ENCODE measurements around the gene FGFR4. TPM values are rescaled to one million over a fixed set of nuclear protein-coding genes. Genes with fewer than 3 reads are reported as not detected.

FGFR4 gene
- total RNA-seq, 4 donors from 2014 or later: 15.3 to 86.2 (median 22.2) TPM

DNA sequence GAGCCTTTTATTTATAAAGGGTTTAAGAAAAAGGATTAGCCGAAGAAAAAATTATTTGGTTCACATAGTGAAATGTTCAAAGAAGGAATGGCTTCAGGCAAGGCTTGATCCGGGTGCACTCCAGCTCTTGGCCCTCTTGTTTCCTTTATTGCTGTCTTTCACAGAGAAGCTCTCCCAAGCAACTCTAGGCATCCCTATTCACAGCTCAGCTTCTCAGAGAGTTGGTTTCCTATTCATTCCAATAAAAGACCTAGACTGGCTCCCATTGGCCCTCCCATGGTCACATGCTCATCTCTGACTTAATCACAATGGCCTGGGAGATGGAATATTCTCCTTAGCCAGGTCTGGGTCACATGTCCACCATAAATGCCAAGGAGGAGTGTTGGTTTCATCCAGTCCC, 9.4 kb upstream of the FGFR4 start:
- Histone ChIP-seq H3K27ac (no peak overlapping the region), H3K4me3 (no peak overlapping the region), H3K9me3 (no peaks in the 10 kb centered on the region), H3K4me1 (no peaks in the 10 kb centered on the region), H3K27me3 (no peaks in the 10 kb centered on the region), H3K36me3 (no peaks in the 10 kb centered on the region)
- DNase-seq: no peak
- intact Hi-C loops (cut with DNase I; ENCODE audit: low total_unique reads) (no loop called here), in situ Hi-C loops (cut with MboI; ENCODE audit: low pct_ligation_motif_present in 1 of 4, low pct_unique_long_range_greater_than_20kb in 1 of 4, low sequenced_read_pairs in 3 of 4) (no loop called here)
- WGBS, 2 donors (ENCODE audit: low coverage in 1 of 2): 71 to 98% methylated on average over 2 of the region's 2 CpGs
- TF ChIP-seq POLR2AphosphoS5 (IDR thresholded peaks at IDR 0.05) (no peak), EP300 (IDR thresholded peaks at IDR 0.05; ENCODE audit: low read depth) (no peak), POLR2A (IDR thresholded peaks at IDR 0.05) (no peak)
- TF ChIP-seq, protein P1, sequence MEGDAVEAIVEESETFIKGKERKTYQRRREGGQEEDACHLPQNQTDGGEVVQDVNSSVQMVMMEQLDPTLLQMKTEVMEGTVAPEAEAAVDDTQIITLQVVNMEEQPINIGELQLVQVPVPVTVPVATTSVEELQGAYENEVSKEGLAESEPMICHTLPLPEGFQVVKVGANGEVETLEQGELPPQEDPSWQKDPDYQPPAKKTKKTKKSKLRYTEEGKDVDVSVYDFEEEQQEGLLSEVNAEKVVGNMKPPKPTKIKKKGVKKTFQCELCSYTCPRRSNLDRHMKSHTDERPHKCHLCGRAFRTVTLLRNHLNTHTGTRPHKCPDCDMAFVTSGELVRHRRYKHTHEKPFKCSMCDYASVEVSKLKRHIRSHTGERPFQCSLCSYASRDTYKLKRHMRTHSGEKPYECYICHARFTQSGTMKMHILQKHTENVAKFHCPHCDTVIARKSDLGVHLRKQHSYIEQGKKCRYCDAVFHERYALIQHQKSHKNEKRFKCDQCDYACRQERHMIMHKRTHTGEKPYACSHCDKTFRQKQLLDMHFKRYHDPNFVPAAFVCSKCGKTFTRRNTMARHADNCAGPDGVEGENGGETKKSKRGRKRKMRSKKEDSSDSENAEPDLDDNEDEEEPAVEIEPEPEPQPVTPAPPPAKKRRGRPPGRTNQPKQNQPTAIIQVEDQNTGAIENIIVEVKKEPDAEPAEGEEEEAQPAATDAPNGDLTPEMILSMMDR (IDR thresholded peaks at IDR 0.05): no peak

DNA sequence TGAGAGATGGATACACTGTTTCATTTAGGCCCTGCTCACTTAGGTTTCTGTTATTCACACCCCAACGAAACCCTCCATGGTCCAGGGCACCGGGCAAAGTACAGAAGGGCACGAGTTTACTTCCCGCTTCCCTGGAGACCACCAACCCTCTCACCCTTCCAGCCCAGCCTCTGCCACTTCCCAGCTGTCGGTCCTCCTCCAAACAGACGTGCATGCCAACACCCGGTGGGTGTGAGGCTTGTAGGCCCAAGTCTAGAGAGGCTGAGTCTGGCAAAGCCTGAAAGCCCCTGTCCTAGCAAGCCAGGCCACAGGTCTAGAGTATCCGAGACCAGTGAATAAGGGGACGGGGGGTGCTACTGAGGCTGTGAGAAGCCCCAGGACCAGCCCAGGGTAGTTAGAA, 7.1 kb upstream of the FGFR4 start:
- 88% methylated on average over 9 of the region's 9 CpGs; no CpG with 5 or more reads in 1 of the 2 donors for whole genome bisulfite sequencing, 2 donors (ENCODE audit: low coverage in 1 of 2)
- H3K4me3 ChIP-seq: no peak overlapping the region
- in situ Hi-C loops (cut with MboI; ENCODE audit: low pct_ligation_motif_present in 1 of 4, low pct_unique_long_range_greater_than_20kb in 1 of 4, low sequenced_read_pairs in 3 of 4): no loop called here

DNA sequence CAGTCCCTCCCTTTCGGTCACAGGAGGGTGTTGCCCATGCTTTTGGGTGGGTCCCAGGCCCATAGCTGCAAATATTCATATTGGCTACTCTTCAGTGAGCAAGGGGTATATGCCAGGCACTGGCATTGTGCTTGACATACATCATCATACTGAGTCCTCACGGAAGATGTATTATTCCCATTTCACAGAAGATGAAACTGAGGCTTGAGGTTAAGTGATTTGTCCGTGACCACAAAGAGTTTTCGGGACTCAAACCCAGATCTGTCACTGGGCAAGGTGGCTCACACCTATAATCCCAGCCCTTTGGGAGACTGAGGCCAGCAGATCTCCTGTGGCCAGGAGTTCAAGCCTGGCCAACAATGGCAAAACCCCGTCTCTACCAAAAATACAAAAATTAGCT, 6.5 kb upstream of the FGFR4 start:
- in situ Hi-C loops (cut with MboI; ENCODE audit: low pct_ligation_motif_present in 1 of 4, low pct_unique_long_range_greater_than_20kb in 1 of 4, low sequenced_read_pairs in 3 of 4) (no loop called here), intact Hi-C loops (cut with DNase I; ENCODE audit: low total_unique reads) (no loop called here)
- WGBS, 2 donors (ENCODE audit: low coverage in 1 of 2): 85% methylated on average over 5 of the region's 5 CpGs; no CpG with 5 or more reads in 1 of the 2 donors
- H3K4me3 ChIP-seq: no peak overlapping the region
- TF ChIP-seq EP300 (IDR thresholded peaks at IDR 0.05; ENCODE audit: low read depth) (no peak), POLR2A (IDR thresholded peaks at IDR 0.05) (no peak)
- TF ChIP-seq, protein P1 (IDR thresholded peaks at IDR 0.05): no peak
- no peak for DNase-seq
- no peaks in the 10 kb centered on the region for H3K9me3 ChIP-seq
- no peaks in the 10 kb centered on the region for H3K36me3 ChIP-seq
- H3K4me1 ChIP-seq: peaks cover 0 to 2% (median 0%) of the 10 kb centered on the region in 4 donors
- no peak overlapping the region for H3K27ac ChIP-seq
- H3K27me3 ChIP-seq: no peaks in the 10 kb centered on the region

More for the DNA sequence above, 7.1 kb upstream of the FGFR4 start:
- no peaks in the 10 kb centered on the region for H3K9me3 ChIP-seq
- no peak for TF ChIP-seq POLR2A (IDR thresholded peaks at IDR 0.05)
- TF ChIP-seq, protein P1 (IDR thresholded peaks at IDR 0.05): no peak
- no peak for TF ChIP-seq EP300 (IDR thresholded peaks at IDR 0.05; ENCODE audit: low read depth)
- TF ChIP-seq POLR2AphosphoS5 (IDR thresholded peaks at IDR 0.05): no peak
- no peaks in the 10 kb centered on the region for H3K27me3 ChIP-seq
- H3K27ac ChIP-seq: no peak overlapping the region
- H3K36me3 ChIP-seq: no peaks in the 10 kb centered on the region
- DNase-seq: no peak
- no peaks in the 10 kb centered on the region for H3K4me1 ChIP-seq
- intact Hi-C loops (cut with DNase I; ENCODE audit: low total_unique reads): no loop called here

DNA sequence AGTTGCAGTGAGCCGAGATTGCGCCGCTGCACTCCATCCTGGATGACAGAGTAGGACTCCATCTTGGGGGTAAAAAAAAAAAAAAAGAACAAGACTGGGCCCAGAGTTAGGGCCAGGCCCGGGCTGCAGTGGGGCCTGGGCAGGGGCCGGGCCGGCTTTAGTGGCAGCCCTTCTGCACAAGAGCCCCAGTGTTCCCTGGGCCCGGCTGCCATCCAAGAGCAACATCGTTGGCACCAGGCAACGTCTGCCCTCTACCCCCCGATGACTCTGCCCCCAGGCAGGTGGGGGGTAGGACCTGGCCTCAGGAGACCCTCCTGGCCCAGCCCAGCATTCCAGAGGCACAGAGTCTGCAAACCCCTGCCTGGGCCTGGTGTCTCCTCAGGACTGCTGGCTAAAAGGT, 4.9 kb upstream of the FGFR4 start:
- Histone ChIP-seq H3K4me3 (no peak overlapping the region), H3K36me3 (no peaks in the 10 kb centered on the region), H3K9me3 (no peaks in the 10 kb centered on the region), H3K4me1 (peaks cover 0 to 7% (median 5%) of the 10 kb centered on the region in 4 donors), H3K27ac (no peak overlapping the region), H3K27me3 (no peaks in the 10 kb centered on the region)
- TF ChIP-seq POLR2AphosphoS5 (IDR thresholded peaks at IDR 0.05): no peak
- intact Hi-C loops (cut with DNase I; ENCODE audit: low total_unique reads): no loop called here
- in situ Hi-C loops (cut with MboI; ENCODE audit: low pct_ligation_motif_present in 1 of 4, low pct_unique_long_range_greater_than_20kb in 1 of 4, low sequenced_read_pairs in 3 of 4): no loop called here
- WGBS, 2 donors (ENCODE audit: low coverage in 1 of 2): 88% methylated on average over 10 of the region's 10 CpGs; no CpG with 5 or more reads in 1 of the 2 donors
- DNase-seq: no peak

DNA sequence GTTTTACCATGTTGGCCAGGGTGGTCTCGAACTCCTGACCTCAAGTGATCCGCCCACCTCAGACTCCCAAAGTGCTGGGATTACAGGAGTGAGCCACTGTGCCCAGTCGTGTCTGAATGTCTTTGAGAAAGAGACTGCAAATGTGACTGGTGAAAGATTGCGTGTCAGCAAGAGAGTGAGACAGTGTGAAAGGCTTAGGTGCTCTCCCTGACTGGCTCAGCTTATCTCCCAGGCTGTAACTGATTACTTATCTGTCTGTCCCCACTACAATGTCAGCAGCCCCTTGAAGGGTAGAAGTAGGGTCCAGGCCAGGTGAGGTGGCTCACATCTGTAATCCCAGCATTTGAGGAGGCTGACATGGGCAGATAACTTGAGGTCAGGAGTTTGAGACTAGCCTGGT, 3.4 kb upstream of the FGFR4 start:
- intact Hi-C loops (cut with DNase I; ENCODE audit: low total_unique reads) (no loop called here), in situ Hi-C loops (cut with MboI; ENCODE audit: low pct_ligation_motif_present in 1 of 4, low pct_unique_long_range_greater_than_20kb in 1 of 4, low sequenced_read_pairs in 3 of 4) (no loop called here)
- TF ChIP-seq EP300 (IDR thresholded peaks at IDR 0.05; ENCODE audit: low read depth) (no peak), POLR2A (IDR thresholded peaks at IDR 0.05) (no peak), POLR2AphosphoS5 (IDR thresholded peaks at IDR 0.05) (no peak)
- TF ChIP-seq, protein P1 (IDR thresholded peaks at IDR 0.05): no peak
- H3K4me1 ChIP-seq: peaks cover 1 to 18% (median 11%) of the 10 kb centered on the region in 4 donors
- H3K4me3 ChIP-seq: no peak overlapping the region
- no peaks in the 10 kb centered on the region for H3K9me3 ChIP-seq
- H3K36me3 ChIP-seq: no peaks in the 10 kb centered on the region
- H3K27ac ChIP-seq: no peak overlapping the region
- no peaks in the 10 kb centered on the region for H3K27me3 ChIP-seq
- WGBS, 2 donors (ENCODE audit: low coverage in 1 of 2): 64 to 100% methylated on average over 1 to 4 of the region's 4 CpGs
- DNase-seq: no peak

All from transverse colon (tissue), 4 donors.